GM18502 (cell line): Measurements from ENCODE around the gene CDADC1.
"Not testable (repeated sequence)": the region's sequence is repeated elsewhere in the genome, so short reads cannot be mapped to it uniquely, and the experiment has no call there.

Source experiments
- ATAC-seq: cut with Tn5 transposase; IDR thresholded peaks from one replicate; pipeline ENCODE4 v1.9.1; 2021; ENCODE audit warnings: mild to moderate bottlenecking; ENCODE audit not compliant: unreplicated experiment, poor library complexity

Gene CDADC1

DNA sequence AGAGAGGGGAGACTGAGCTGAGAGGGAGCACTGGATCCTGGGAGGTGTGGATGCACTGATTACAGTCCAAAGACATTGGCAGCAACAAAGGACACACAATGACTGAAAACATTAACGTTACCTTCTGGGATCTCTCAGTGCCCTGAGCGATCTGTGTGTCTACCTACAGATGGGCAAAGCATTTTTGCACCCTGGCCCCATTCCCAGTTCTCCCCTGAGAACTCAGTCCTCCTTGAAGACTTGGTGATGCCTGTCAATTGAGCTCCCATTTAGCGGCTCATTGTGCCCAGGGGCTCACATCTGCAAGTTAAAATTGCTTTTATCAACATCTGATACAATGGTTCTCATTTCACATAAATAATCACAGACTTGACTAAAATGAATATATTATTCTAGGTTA is 62.5 kb downstream of the CDADC1 start:
- ATAC-seq: no peak

DNA sequence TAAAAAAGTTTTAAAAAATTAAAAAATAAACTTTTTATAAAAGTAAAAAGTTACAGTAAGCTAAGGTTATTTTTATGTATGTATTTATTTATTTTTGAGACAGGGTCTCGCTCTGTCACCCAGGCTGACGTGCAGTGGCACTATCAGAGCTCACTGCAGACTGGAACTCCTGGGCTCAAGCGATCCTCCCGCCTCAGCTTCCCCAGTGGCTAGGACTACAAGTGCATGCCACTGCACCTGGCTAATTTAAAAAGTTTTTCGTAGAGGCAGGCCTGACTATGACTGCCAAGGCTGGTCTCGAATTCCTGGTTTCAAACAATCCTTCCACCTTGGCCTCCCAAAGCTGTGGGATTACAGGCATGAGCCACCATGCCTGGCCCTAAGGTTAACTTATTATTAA is 64.1 kb downstream of the CDADC1 start:
- ATAC-seq: no peak

DNA sequence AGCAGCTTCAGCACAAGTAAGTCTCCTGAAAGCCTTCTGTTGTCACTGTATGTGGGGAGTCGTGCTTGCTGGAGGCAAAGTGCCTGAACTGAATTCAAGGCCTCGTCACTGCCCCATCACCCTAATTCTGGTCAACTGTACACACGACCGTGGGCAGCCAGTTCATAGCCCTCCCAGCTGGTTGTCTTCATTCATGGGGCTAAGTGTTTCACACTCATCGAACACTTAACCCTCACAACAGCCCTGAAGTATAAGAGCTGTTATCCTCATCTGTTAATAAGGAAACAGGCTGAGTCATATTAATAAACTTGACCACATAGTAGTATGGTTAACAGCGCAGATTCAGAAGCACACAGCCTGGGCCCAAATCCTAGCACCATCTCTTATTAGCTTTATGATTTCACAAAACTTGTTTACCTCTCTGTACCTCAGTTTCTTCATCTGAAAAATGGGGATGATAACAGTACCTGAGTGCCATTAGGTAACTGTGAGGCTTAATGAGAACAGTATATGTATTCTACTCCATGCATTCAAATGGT is 66.7 kb downstream of the CDADC1 start:
- no peak for ATAC-seq

DNA sequence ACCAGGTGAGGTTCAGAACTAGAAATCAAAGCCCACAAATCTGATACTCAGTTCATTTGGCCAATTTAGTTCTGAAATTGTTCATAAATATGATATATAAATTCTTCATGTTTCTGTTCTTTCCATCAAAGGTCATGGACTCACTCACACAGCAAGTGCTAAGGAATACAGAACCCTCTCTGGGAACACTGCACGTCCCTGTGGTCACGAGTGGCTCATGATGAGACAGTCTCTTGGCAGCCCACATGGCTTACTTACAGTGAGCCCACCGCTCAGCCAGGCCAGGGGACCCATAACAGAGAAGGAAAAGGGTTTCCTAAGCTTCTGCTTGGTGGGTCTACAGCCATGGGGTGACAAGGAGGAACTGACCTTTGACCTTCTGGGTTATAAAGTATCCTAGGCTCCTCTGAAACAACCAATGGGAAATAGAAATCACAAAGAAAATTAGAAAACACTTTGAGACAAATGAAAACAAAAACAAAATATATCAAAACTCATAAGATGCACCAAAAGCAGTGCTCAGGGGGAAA is 67.4 kb downstream of the CDADC1 start:
- no peak for ATAC-seq

DNA sequence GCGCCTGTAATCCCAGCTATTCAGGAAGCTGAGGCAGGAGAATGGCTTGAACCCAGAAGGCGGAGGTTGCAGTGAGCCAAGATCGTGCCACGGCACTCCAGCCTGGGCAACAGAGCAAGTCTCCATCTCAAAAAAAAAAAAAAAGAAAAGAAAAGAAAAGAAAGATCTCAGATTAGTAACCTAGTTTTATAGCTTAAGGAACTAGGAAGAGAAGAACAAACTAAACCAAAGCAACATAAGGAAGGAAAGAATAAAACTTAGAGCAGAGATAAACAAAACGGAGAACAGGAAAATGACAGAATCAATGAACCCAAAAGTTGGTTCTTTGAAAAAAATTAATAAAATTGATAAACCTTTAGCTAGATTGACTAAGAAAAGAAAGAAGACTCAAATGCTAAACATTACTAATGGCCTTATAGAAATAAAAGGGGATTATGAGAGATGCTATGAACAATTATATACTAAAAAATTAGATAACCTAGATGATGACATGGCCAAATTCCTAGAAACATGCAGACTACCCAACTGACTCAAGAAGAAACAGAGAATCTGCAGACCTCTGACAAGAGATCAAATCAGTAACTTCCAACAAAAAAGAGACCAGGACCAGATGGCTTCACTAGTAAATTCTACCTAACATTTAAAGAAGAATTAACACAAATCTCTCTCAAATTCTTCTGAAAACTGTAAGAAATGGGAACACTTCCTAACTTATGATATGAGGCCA is 68.2 kb downstream of the CDADC1 start:
- ATAC-seq: no peak

DNA sequence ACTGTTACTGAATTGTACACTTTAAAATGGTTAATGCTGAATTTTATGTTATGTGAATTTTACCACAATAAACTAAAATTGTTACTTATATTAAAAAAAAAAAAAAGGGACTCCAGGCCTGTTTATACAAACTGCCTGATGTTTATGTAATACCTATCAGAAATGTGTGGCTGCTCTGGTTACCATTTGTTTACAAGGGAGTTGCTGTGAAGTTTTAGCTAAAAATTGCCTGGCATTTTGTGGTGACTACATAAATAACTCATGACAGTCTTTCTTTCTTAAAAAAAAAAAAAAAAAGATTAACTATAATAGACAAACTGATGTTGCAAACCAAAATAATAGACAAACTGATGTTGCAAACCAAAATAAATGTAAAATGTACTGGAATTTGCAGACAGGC is 71.8 kb downstream of the CDADC1 start:
- no peak for ATAC-seq

DNA sequence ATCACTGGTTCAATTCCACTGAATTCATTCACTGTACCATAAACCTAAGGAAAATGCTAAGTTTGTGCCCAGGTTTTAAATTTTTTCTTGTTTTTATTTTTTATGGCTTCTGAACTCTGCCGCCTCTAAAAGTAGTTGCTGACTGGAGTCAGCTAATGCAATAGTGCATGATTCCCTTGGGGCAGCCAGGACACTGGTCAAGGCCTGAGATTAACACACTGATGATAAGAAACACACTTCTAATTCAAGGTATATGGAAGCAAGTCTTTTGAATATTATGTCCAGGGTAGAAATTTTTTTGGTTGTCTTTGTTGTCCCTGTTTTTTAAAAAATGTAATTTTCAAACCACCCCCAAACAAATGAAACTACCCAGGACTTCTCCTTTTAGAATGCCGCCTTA is 72.2 kb downstream of the CDADC1 start:
- no peak for ATAC-seq

DNA sequence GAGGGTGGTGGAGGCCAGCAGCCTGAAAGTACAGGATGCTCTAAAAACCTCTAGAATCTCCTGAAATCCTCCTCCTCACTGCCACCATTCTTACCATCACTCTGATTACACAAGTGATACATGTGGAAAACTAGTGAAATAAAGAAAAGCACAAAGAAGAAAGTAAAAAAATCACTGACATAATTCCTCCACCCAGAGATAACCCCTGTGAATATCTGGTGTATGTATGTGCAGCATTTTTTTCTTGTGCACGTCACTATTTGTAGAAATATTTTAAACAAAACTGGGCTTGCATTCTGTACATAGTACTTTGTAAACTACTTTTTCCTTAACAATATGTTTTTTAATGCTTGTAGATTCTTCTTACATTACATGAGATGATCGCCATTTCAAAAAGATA is 73.2 kb downstream of the CDADC1 start:
- no peak for ATAC-seq

DNA sequence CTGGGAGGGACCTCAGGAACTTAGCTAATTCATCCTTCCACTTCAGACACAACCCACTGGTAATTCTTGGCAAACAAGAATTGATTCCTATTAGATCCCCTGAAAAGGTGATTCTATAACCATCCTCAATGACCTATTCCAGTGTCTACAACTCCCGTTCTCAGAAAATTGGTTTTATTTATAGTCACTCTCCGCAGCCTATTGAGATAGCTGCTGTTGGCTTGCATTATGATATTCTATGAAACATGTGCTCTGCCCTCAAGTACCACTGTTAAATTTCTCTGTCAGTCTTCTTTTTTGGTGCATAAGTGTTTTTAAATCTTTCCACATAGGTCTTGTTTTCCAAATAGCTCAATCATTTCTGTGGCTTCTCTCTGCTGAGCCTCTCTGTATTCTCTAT is 75.0 kb downstream of the CDADC1 start:
- no peak for ATAC-seq

DNA sequence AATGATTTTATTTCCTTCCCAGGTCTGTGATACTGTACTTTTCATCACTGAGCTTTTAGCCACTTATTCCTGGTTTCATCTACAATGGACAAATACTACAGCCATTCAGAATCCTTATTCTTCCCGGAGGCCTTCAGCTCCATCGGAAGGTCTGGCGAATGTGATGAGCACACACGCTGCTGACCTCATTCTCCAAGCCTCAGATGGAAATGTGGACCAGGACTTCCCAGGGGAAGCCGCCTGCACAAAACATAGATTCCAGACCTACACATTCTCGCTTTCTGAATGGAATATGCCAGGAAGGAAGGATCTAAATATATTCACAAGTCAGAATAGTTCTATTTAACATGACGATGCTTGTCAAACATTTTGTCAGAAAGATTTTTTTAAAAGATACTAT is 75.6 kb downstream of the CDADC1 start:
- ATAC-seq: no peak

DNA sequence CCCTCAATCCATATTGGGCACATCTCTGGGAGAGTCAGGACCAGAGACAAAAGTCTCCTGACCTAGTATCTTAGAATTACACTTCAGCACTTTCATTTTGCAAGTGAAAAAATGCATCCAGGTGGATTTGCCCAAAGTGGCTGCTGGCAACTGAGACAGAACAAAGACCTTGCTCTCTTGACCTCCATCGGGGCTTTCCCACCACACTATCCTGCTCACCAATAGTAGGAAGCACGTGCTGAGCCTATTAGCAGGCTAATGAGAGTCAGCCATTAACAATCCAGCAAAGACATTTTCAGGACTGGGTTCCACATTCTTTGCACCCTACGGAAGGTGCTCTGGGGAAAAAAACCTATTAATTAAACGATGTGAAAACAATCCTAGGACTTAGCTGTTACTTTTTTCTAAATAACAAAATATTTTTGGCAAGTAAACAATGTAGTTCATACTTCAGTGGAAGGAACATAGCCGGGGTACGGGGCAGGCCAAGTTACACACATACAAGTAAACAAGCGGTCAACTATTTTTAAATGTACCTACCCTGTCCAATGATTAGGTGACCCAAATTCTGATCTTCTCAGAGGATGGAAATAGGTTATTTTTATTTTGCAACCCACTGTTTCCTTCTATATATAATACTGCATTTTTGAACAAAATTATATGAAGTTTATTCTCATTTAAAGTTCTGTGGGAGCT is 78.6 kb downstream of the CDADC1 start:
- no peak for ATAC-seq

DNA sequence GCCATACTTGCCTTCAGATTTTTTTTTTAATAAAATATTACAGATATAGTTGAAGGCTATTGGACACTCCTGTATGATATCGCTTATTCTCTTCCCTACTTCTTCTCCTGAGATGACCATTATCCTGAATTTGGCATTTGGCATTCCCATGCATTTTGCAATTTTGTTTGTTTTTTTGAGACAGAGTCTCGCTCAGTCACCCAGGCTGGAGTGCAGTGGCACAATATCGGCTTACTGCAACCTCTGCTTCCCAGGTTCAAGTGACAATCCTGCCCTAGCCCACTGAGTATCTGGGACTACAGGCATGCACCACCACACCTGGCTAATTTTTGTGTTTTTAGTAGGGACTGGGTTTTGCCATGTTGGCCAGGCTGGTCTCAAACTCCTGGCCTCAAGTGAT is 79.4 kb downstream of the CDADC1 start:
- ATAC-seq: not testable (repeated sequence)

DNA sequence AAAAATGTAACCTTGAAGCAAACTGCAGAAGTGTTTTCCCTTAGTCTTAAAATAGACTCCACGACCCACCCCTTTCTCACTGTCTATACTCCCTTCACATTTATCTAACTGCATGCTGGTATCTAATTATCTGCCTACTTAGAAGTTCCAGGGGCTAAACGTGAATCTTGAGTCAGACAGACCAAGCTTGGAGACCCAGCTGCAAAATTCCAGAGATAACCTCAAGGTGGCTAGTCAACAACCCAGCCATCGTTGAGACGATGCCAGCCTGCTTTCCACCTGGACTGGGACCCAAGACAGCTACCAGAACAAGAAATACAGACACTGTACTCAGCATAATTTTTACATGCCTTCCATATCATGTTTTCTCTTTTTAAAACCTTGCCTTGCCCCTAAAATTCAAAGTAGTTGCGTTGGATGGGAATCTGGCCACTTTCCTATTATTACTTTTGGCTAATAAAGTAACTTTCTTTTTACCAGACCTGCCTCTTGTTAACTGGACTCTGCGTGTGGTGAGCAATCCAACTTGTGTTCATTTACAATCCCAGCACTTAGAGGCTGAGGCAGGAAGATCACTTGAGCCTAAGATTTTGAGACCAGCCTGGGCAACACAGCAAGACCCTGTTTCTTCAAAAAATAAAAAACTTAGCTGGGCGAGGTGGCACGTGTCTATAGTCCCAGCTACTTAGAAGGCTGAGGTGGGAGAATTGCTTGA is 82.3 kb downstream of the CDADC1 start:
- ATAC-seq: no peak

DNA sequence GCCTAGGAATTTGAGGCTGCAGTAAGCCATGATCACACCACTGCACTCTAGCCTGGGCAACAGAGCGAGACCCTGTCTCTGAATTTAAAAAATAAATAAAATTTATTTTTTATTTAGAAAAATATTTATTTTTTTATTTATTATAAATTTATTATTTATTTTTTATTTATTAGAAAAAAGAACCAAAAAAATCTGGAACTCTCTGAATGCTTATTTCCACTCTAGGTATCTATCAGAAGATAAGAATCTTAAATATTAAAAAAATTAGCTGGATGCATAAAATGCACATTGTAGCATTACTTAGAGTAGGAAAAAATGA is 82.8 kb downstream of the CDADC1 start:
- ATAC-seq: no peak

DNA sequence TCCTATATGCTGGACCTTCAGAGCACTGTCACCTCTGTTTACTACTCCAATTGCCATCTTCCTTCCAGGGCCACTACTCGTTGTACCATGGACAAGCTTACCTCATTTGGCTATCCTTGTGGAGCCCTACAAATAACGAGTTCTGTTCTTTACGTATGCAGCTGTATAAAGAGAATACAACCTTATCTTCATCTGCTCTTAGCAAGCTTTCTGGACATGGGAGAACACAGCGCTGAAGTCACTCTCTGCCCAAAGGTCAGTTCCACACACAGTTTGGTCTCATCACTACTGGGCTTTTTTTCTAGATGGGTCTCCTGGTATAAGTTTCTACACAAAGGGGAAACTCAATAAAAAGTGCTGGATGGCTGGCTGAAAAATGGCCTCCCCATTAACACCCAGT is 88.9 kb downstream of the CDADC1 start:
- ATAC-seq: no peak

DNA sequence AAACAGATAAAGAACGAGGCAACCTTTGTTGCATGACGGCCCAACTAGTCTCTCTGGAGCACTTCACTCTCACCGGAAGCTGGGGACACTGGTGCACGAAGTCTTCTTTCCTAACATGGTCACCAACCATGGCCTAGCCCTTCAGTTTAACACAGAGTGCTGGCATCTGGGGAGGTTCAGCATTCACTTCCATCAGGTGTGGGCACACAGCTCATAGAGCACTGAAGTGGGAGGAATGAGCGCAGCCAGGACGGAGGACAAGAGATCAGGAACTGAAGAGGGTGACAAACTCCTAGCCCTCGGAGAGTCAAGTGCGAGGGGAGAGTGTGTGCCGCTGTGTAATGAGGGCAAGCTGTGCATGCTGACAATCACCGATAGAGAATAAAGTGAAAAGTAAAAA is 92.4 kb downstream of the CDADC1 start:
- ATAC-seq: no peak

DNA sequence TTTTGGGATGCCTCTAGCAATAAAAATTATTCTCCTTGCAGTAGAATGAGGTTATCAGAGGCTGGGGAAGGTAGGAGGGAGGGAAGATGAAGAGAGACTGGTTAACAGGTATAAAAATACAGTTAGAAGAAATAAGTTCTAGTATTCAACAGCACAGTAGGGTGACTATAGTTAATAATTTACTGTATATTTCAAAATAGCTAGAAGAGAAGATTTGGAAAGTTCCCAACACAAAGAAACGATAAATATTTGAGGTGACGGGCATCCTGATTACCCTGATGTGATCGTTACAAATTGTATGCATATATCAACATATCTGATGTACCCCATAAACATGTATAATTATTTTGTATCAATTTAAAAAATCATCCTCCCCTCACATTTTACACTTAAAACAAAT is 93.8 kb downstream of the CDADC1 start:
- no peak for ATAC-seq

DNA sequence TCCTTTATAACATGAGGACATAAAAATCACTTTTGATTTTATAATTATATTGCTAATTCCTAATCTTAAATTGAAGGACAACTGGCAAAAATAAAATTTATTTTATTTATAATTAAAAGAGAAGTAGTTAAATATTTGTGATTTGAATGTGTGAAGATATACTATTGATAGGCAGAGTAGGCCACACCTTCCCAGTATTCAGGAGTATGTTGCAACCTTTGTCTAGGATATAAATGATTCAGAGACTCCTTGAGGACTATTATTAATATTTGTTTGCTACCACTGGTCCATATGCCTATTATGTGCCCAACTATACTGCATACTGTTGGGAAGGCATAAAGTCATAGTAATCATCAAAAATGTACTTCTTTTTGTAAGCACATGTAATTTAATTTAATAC is 94.2 kb downstream of the CDADC1 start:
- ATAC-seq: no peak

DNA sequence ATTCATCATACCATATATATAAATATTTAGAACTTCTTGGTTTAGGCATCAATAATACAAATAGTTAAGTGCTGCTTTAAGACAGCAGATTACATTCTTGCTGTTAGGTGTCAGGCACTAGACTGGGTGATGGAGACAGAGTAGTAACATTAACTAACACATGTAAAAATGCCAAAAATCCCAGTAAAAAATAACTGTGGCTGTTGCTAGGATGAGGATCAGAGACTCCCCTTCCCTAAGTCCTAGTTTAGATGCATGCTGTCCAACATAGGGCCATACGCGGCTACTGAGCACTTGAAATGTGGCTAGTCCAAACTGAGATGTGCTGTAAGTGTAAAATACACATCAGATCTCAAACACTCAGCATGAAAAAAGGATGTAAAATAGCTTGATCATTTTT is 94.7 kb downstream of the CDADC1 start:
- no peak for ATAC-seq
